Heart left ventricle (tissue), 16 donors: ENCODE measurements around the gene LPIN3. TPM values are rescaled to one million over a fixed set of nuclear protein-coding genes. Genes with fewer than 3 reads are reported as not detected.

ENCODE experiments used
- ATAC-seq, 4 donors: fragments of 200-7000 bp; cut with Tn5 transposase; one replicate each; pipeline ENCODE4 v1.9.1; 2020 to 2022; ENCODE audit warnings: moderate library complexity in 4 of 4, mild to moderate bottlenecking in 3 of 4, moderate number of reproducible peaks in 1 of 4
- DNase-seq, 5 donors: peaks; one replicate each; pipeline ENCODE4 v3.0.0-alpha.2; 2020
- H3K27ac ChIP-seq, 12 donors: fragments of 200-600 bp; sonication (generic) in 4 of 12; one replicate each; pipeline versions ENCODE4 v1.5.0 to v1.8.0; 2016 to 2022; ENCODE audit warnings: mild to moderate bottlenecking in 2 of 12
- H3K27me3 ChIP-seq, 9 donors: fragments of 200-600 bp; sonication (generic) in 2 of 9; one replicate each; pipeline versions ENCODE4 v1.5.1 to v1.8.0; 2016 to 2022; ENCODE audit warnings: mild to moderate bottlenecking in 3 of 9
- H3K36me3 ChIP-seq, 9 donors: fragments of 200-600 bp; sonication (generic) in 2 of 9; one replicate each; pipeline versions ENCODE4 v1.5.0 to v1.8.0; 2018 to 2022; ENCODE audit warnings: mild to moderate bottlenecking in 2 of 9
- H3K4me1 ChIP-seq, 12 donors: fragments of 200-600 bp; sonication (generic) in 4 of 12; one replicate each; pipeline versions ENCODE4 v1.5.0 to v1.8.0; 2016 to 2022; ENCODE audit warnings: mild to moderate bottlenecking in 3 of 12
- H3K4me3 ChIP-seq, 12 donors: fragments of 200-600 bp; sonication (generic) in 4 of 12; one replicate each; pipeline versions ENCODE4 v1.5.0 to v1.8.0; 2017 to 2022; ENCODE audit warnings: mild to moderate bottlenecking in 9 of 12, moderate library complexity in 4 of 12
- H3K9me3 ChIP-seq, 12 donors: fragments of 200-600 bp; sonication (generic) in 4 of 12; one replicate each; pipeline versions ENCODE4 v1.5.0 to v1.8.0; 2016 to 2022; ENCODE audit warnings: mild to moderate bottlenecking in 1 of 12
- CTCF ChIP-seq, 12 donors: fragments of 200-600 bp; sonication (generic) in 4 of 12; IDR thresholded peaks; one replicate each; pipeline versions ENCODE4 v1.5.0 to v1.8.0; 2018 to 2022; ENCODE audit warnings: antibody characterized with exemption in 12 of 12, mild to moderate bottlenecking in 5 of 12
- POLR2A ChIP-seq, 2 donors: fragments of 450-650 bp; IDR thresholded peaks; one replicate each; pipeline ENCODE4 v1.6.1; 2017; ENCODE audit warnings: antibody characterized with exemption in 2 of 2, mild to moderate bottlenecking in 2 of 2, moderate library complexity in 2 of 2
- WGBS, 4 donors: extraction: QIAGEN DNeasy Blood & Tissue Kit in 2 of 4; methylation state at CpG; one replicate each; pipeline versions ENCODE4 v1.1.5 to v1.1.7; 2013 to 2018; 5-methylcytosine and 5-hydroxymethylcytosine counted together
- intact Hi-C, 10 donors: fragments of 100-400 bp; cut with DNase I; formaldehyde crosslinking; loops; one replicate each; pipeline versions ENCODE4 v1.11.1 to v1.14.2; 2022
- polyA plus RNA-seq, 2 donors: library from polyadenylated mRNA; stranded (reverse); fragments of 200-250 nt; gene quantifications; one replicate each; pipeline ENCODE4 v1.2.3, GENCODE V29; 2013
- total RNA-seq, 9 donors: library from RNA; depleted of rRNA in 2 of 9; stranded (reverse); fragments of >200 nt in 2 of 9; fragmentation: NEBNext Ultra II Directional in 3 of 9; extraction: Animal tissue kit (Norgen Biotek cat#: 25700) in 3 of 9; gene quantifications; one replicate each; pipeline versions ENCODE4 v1.1.0 to v1.2.4, GENCODE V29; 2016 to 2023
- donor health status: ischemic (EF 13 %, LVEDD 7.1; RV severe dilation, severe dysfunction).
- donor health status: healthy with polysubstance abuse.
- donor health status: DM: no; HTN: yes; CAD: no.
- donor health status: DM: no; HTN: no; CAD: no.
- donor health status: ischemic (EF 25% LVEDD 6.9; RV normal size, moderate dysfunction).
- donor health status: ischemic (EF 25% LVEDD 5.7; RV mildly dilated, moderate dysfunction).
- donor health status: healthy.
- donor health status: DM: yes; HTN: yes; CAD: no.
- donor health status: ischemic (EF 35%, LVEDD 5.7; RV mildly dilated, moderate dysfunction).
- donor health status: nonischemic (EF 11% LVEDD 7.7; RV severe dilation, severe dysfunction).
- donor health status: DM: yes; HTN: yes; CAD: no.
- donor health status: PGD.
- donor health status: ischemic (EF 29% LVEDD 5.4; RV normal size, mild dysfunction).
- donor health status: nonischemic (EF 23%, LVEDD 6.1; RV moderate dilation, normal function).

Gene LPIN3
- total and polyA plus RNA-seq, 11 donors: 12.8 to 24.1 (median 19.0) TPM

GRCh38 chr20:41306061-41306727, 34.4 kb upstream of the LPIN3 start:
- TF ChIP-seq CTCF (IDR thresholded peaks at IDR 0.05) (no peak), POLR2A (IDR thresholded peaks at IDR 0.05) (no peak)
- Histone ChIP-seq H3K36me3 (no peaks in the 10 kb centered on the region), H3K9me3 (no peaks in the 10 kb centered on the region), H3K4me3 (no peak overlapping the region), H3K4me1 (peaks cover 4 to 59% (median 37%) of the 10 kb centered on the region in 12 donors), H3K27ac (no peak overlapping the region), H3K27me3 (no peaks in the 10 kb centered on the region)
- DNase-seq (no peak), ATAC-seq (no peak)
- intact Hi-C loops: no loop called here
- WGBS, 4 donors: 83 to 88% (median 87%) methylated on average over 5 of the region's 5 CpGs

GRCh38 chr20:41307021-41307420, 33.6 kb upstream of the LPIN3 start:
- 93 to 100% (median 98%) methylated on average over 1 of the region's 1 CpG for WGBS, 4 donors
- no peak overlapping the region for H3K27ac ChIP-seq
- DNase-seq (no peak), ATAC-seq (no peak)
- TF ChIP-seq POLR2A (IDR thresholded peaks at IDR 0.05) (no peak), CTCF (IDR thresholded peaks at IDR 0.05) (no peak)
- no peak overlapping the region for H3K4me3 ChIP-seq
- H3K9me3 ChIP-seq: no peaks in the 10 kb centered on the region
- intact Hi-C loops: no loop called here
- H3K27me3 ChIP-seq: no peaks in the 10 kb centered on the region
- peaks cover 0 to 3% (median 0%) of the 10 kb centered on the region in 9 donors for H3K36me3 ChIP-seq
- H3K4me1 ChIP-seq: peaks cover 4 to 56% (median 35%) of the 10 kb centered on the region in 12 donors

GRCh38 chr20:41308290-41308711, 32.3 kb upstream of the LPIN3 start:
- H3K4me1 ChIP-seq: peaks cover 4 to 56% (median 37%) of the 10 kb centered on the region in 12 donors
- no peak for TF ChIP-seq CTCF (IDR thresholded peaks at IDR 0.05)
- TF ChIP-seq POLR2A (IDR thresholded peaks at IDR 0.05): no peak
- 0 to 34% (median 18%) methylated on average over 1 of the region's 1 CpG for WGBS, 4 donors
- no peak overlapping the region for H3K4me3 ChIP-seq
- no peaks in the 10 kb centered on the region for H3K9me3 ChIP-seq
- no peaks in the 10 kb centered on the region for H3K27me3 ChIP-seq
- peaks cover 0 to 8% (median 0%) of the 10 kb centered on the region in 9 donors for H3K36me3 ChIP-seq
- no peak for DNase-seq
- peak in 3 of 4 donors; percentile 29 to 41 (median 40) for ATAC-seq
- intact Hi-C loops: no loop called here
- H3K27ac ChIP-seq: peak overlapping the region in 9 of 12 donors; percentile 11 to 61 (median 47)

GRCh38 chr20:41308726-41309413, 31.8 kb upstream of the LPIN3 start:
- peaks cover 4 to 51% (median 36%) of the 10 kb centered on the region in 12 donors for H3K4me1 ChIP-seq
- 40 to 55% (median 43%) methylated on average over 3 of the region's 3 CpGs for WGBS, 4 donors
- no peak for DNase-seq
- no peaks in the 10 kb centered on the region for H3K27me3 ChIP-seq
- peak overlapping the region in 10 of 12 donors; percentile 19 to 61 (median 46) for H3K27ac ChIP-seq
- intact Hi-C loops: no loop called here
- no peak overlapping the region for H3K4me3 ChIP-seq
- peak in 2 of 4 donors; percentile 30 to 35 for ATAC-seq
- no peaks in the 10 kb centered on the region for H3K9me3 ChIP-seq
- TF ChIP-seq POLR2A (IDR thresholded peaks at IDR 0.05) (no peak), CTCF (IDR thresholded peaks at IDR 0.05) (no peak)
- H3K36me3 ChIP-seq: peaks cover 0 to 8% (median 0%) of the 10 kb centered on the region in 9 donors
